Measurements from ENCODE around the gene ACVR1B. TPM values are rescaled to one million over a fixed set of nuclear protein-coding genes. Genes with fewer than 3 reads are reported as not detected.

ACVR1B gene
- total and polyA plus RNA-seq, 2 experiments from 2014 or later = 2.4 to 7.5 TPM

GRCh38 chr12:51913071-51914033 lies 38.1 kb upstream of the ACVR1B start:
- Histone ChIP-seq H3K79me2 (replicated peaks; ENCODE audit: insufficient read depth) (no peaks in the 10 kb centered on the region), H3K4me1 (ENCODE audit: insufficient read depth) (no peaks in the 10 kb centered on the region), H3K4me2 (no peak overlapping the region), H3K4me3 (no peak overlapping the region), H3K27ac (ENCODE audit: low read depth) (no peak overlapping the region), H3K9me2 (ENCODE audit: insufficient read depth) (no peaks in the 10 kb centered on the region), H2AFZ (0 out of 2 replicates have a peak overlapping the region, but pooled peaks have one; percentile 23), H3K27me3 (ENCODE audit: insufficient read depth) (peaks cover 25% of the 10 kb centered on the region), H4K20me1 (replicated peaks; ENCODE audit: insufficient read depth) (no peaks in the 10 kb centered on the region), H3K36me3 (ENCODE audit: insufficient read depth) (no peaks in the 10 kb centered on the region), H3F3A (replicated peaks; ENCODE audit: low read depth) (no peaks in the 10 kb centered on the region)
- Mint-ChIP-seq H3K4me1 (peaks cover 22% of the 10 kb centered on the region), H3K27ac (no peak overlapping the region), H3K4me3 (no peak overlapping the region), H3K27me3 (ENCODE audit: insufficient read depth, low read depth, poor library complexity) (peaks cover 20% of the 10 kb centered on the region), H3K9me3 (peaks cover 3% of the 10 kb centered on the region; the same call in 1 of the 3 replicates), H3K36me3 (ENCODE audit: low read depth) (no peaks in the 10 kb centered on the region)
- ATAC-seq = peak; percentile 66
- TF ChIP-seq ZNF331 (CRISPR knock-in tag; IDR thresholded peaks at IDR 0.05; ENCODE audit: low read depth) (no peak), POLR2AphosphoS5 (IDR thresholded peaks at IDR 0.05; ENCODE audit: low read depth) (no peak), EZH2 (IDR thresholded peaks at IDR 0.05; ENCODE audit: low read depth, unreplicated experiment) (no peak), CTCF (conservative IDR thresholded peaks at IDR 0.05; ENCODE audit: low read depth in 2 of 2) (peak; percentile 51 to 72), JUNB (IDR thresholded peaks at IDR 0.05; ENCODE audit: unreplicated experiment) (no peak)
- DNase-seq (ENCODE audit: low spot score) = peak; percentile 74

GRCh38 chr12:51914034-51914923 lies 37.2 kb upstream of the ACVR1B start:
- Histone ChIP-seq H3K4me2 (no peak overlapping the region), H3K27me3 (ENCODE audit: insufficient read depth) (peaks cover 15% of the 10 kb centered on the region), H3K4me3 (no peak overlapping the region), H3F3A (replicated peaks; ENCODE audit: low read depth) (no peaks in the 10 kb centered on the region), H3K79me2 (replicated peaks; ENCODE audit: insufficient read depth) (no peaks in the 10 kb centered on the region), H3K36me3 (ENCODE audit: insufficient read depth) (no peaks in the 10 kb centered on the region), H3K27ac (ENCODE audit: low read depth) (no peak overlapping the region), H3K4me1 (ENCODE audit: insufficient read depth) (no peaks in the 10 kb centered on the region), H2AFZ (no peak overlapping the region), H4K20me1 (replicated peaks; ENCODE audit: insufficient read depth) (no peaks in the 10 kb centered on the region), H3K9me2 (ENCODE audit: insufficient read depth) (no peaks in the 10 kb centered on the region)
- H3K36me3 Mint-ChIP-seq (ENCODE audit: low read depth) = no peaks in the 10 kb centered on the region
- no peak overlapping the region for H3K27ac Mint-ChIP-seq
- no peak for DNase-seq (ENCODE audit: low spot score)
- no peak overlapping the region for H3K4me3 Mint-ChIP-seq
- ATAC-seq = no peak
- H3K9me3 Mint-ChIP-seq = peaks cover 3% of the 10 kb centered on the region; the same call in 1 of the 3 replicates
- peaks cover 17% of the 10 kb centered on the region for H3K27me3 Mint-ChIP-seq (ENCODE audit: insufficient read depth, low read depth, poor library complexity)
- peaks cover 22% of the 10 kb centered on the region for H3K4me1 Mint-ChIP-seq
- no peak for TF ChIP-seq CREB1 (CRISPR knock-in tag; IDR thresholded peaks at IDR 0.05; ENCODE audit: low read depth)
- TF ChIP-seq ETS1 (IDR thresholded peaks at IDR 0.05) = no peak
- no peak for TF ChIP-seq EZH2phosphoT487 (IDR thresholded peaks at IDR 0.05; ENCODE audit: unreplicated experiment)
- TF ChIP-seq, protein P1, sequence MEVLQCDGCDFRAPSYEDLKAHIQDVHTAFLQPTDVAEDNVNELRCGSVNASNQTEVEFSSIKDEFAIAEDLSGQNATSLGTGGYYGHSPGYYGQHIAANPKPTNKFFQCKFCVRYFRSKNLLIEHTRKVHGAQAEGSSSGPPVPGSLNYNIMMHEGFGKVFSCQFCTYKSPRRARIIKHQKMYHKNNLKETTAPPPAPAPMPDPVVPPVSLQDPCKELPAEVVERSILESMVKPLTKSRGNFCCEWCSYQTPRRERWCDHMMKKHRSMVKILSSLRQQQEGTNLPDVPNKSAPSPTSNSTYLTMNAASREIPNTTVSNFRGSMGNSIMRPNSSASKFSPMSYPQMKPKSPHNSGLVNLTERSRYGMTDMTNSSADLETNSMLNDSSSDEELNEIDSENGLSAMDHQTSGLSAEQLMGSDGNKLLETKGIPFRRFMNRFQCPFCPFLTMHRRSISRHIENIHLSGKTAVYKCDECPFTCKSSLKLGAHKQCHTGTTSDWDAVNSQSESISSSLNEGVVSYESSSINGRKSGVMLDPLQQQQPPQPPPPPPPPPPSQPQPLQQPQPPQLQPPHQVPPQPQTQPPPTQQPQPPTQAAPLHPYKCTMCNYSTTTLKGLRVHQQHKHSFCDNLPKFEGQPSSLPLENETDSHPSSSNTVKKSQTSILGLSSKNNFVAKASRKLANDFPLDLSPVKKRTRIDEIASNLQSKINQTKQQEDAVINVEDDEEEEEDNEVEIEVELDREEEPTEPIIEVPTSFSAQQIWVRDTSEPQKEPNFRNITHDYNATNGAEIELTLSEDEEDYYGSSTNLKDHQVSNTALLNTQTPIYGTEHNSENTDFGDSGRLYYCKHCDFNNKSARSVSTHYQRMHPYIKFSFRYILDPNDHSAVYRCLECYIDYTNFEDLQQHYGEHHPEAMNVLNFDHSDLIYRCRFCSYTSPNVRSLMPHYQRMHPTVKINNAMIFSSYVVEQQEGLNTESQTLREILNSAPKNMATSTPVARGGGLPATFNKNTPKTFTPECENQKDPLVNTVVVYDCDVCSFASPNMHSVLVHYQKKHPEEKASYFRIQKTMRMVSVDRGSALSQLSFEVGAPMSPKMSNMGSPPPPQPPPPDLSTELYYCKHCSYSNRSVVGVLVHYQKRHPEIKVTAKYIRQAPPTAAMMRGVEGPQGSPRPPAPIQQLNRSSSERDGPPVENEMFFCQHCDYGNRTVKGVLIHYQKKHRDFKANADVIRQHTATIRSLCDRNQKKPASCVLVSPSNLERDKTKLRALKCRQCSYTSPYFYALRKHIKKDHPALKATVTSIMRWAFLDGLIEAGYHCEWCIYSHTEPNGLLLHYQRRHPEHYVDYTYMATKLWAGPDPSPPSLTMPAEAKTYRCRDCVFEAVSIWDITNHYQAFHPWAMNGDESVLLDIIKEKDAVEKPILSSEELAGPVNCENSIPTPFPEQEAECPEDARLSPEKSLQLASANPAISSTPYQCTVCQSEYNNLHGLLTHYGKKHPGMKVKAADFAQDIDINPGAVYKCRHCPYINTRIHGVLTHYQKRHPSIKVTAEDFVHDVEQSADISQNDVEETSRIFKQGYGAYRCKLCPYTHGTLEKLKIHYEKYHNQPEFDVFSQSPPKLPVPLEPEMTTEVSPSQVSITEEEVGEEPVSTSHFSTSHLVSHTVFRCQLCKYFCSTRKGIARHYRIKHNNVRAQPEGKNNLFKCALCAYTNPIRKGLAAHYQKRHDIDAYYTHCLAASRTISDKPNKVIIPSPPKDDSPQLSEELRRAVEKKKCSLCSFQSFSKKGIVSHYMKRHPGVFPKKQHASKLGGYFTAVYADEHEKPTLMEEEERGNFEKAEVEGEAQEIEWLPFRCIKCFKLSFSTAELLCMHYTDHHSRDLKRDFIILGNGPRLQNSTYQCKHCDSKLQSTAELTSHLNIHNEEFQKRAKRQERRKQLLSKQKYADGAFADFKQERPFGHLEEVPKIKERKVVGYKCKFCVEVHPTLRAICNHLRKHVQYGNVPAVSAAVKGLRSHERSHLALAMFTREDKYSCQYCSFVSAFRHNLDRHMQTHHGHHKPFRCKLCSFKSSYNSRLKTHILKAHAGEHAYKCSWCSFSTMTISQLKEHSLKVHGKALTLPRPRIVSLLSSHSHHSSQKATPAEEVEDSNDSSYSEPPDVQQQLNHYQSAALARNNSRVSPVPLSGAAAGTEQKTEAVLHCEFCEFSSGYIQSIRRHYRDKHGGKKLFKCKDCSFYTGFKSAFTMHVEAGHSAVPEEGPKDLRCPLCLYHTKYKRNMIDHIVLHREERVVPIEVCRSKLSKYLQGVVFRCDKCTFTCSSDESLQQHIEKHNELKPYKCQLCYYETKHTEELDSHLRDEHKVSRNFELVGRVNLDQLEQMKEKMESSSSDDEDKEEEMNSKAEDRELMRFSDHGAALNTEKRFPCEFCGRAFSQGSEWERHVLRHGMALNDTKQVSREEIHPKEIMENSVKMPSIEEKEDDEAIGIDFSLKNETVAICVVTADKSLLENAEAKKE (CRISPR knock-in tag; IDR thresholded peaks at IDR 0.05) = no peak
- TF ChIP-seq JUNB (IDR thresholded peaks at IDR 0.05; ENCODE audit: unreplicated experiment) = no peak

Measured in GM23338 (cell line).